ENCODE results near the gene MACROD2.
"Not testable (repeated sequence)": the region's sequence is repeated elsewhere in the genome, so short reads cannot be mapped to it uniquely, and the experiment has no call there.

Gene MACROD2

DNA sequence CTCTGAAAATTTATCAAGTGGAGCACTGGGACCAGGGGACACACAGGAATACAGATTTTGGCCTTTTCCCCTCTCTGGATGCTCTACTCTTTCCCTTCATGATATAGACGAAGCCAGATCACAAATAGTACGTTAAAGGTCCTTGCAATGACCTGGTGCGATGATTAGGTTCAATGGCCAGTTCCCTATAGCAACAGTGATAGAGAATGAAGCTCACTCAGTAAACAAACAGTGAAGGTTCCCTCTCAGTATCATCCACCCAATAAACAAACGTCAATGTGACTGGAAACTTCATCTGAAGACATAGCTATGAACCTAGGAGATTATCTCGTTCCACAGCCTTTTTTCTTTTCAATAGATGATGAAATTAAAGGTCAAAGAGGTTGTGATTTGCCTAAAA lies 1981.7 kb downstream of the MACROD2 start:
- no peak for DNase-seq

GRCh38 chr20:15977758-15978157 lies 1982.4 kb downstream of the MACROD2 start:
- DNase-seq: no peak

- DNase-seq: not testable (repeated sequence)
Measured at GRCh38 chr20:15985494-15986368, 1990.4 kb downstream of the MACROD2 start.

- DNase-seq: no peak
Measured at GRCh38 chr20:15986690-15987089, 1991.4 kb downstream of the MACROD2 start.

DNA sequence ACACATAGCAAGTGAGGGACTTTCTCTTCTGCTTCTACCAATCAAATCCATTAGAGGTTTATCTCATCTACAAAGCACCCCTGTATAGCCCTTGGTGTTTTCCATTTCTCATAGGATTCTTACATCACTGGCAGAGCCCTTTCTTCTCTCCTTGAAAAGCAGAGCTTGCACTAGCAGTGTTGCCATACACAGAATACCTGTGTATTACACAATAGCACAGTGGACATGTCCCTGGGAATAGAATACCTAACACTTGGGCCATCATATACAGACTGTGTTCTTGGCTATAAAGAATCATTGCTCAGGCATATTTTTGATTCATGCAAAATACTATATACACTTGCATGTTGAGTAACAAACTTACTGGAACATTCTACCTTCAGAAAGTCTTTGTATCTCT lies 1996.0 kb downstream of the MACROD2 start:
- DNase-seq: no peak

DNA sequence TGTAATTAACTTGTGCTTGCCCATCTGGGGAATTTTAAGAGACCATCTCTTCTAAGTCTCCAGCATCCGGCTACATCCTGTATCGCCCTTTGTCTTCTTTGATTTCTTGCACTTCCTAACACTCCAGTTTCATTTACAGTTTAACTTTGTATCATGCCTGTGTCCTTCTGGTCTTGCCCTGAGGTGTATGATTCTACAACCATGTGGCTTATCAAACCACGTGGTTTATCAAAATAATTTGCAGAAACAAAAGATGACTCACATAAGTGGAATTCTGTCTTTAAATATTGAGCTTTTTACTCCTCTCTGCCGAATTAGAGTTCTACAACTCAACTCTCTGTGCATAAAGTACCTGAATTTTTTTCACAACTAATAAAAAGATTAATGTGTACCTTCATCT lies 1997.2 kb downstream of the MACROD2 start:
- DNase-seq: no peak

DNA sequence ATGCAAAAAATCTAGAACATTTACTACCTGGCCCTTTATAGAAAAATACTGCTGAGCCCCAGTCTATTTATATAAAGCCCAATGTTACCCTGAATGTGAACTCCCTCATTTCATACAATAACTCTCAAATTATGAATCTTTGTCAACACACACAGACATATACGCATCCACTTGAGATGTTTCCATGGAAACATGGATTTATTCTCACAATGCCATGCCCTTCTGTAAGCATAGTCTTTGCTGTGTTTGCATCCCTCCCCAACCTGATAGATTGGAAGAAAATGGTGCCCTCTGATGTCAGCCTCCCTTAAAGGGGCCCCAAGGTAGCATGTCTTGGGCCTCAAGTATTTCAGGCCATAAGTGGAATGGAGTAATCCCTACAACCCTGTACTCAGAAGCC lies 2004.8 kb downstream of the MACROD2 start:
- DNase-seq: no peak

GRCh38 chr20:16001286-16001685 lies 2006.0 kb downstream of the MACROD2 start:
- no peak for DNase-seq

GRCh38 chr20:16003310-16003709 lies 2008.0 kb downstream of the MACROD2 start:
- no peak for DNase-seq

DNA sequence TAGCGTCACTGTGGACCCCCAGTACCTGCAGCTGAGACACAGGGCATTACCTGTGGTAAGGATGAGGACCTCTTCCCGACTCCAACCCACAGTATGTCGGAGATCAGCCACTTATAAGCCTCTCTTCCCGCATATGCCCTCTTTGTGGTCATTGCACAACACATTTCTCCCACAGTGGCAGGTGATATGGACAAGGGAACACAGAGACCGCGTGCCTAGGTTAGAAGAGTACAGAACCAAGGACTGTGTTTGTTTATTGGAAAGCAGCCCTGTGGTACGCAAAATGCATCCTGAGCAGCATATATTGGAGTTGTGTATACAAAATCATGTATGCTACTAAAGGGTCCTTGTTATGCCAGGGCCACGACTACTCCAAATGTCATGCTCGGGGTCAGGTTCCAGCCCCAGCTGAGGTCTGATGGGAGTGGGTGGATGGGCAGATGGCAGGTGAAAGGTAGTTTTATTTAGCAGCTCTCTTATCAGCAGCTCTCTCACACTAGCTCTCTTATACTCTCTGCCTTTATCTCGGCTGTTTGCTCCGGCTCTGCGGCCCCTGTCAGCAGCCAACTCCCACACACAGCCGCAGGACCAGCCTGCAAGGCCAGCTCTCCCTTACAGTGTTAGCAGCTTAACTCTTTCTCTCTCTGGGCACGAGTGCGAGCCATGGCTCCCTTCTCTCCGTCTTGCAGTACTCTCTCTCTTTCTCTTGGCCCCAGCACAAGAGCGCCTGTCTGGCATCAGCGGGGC lies 2009.0 kb downstream of the MACROD2 start:
- no peak for DNase-seq

- DNase-seq: no peak
Measured at GRCh38 chr20:16005021-16005914, 2010.0 kb downstream of the MACROD2 start.

GRCh38 chr20:16005915-16006493 lies 2010.7 kb downstream of the MACROD2 start:
- DNase-seq: no peak

- no peak for DNase-seq
Measured at GRCh38 chr20:16007164-16007563, 2011.8 kb downstream of the MACROD2 start.

GRCh38 chr20:16007962-16008361 lies 2012.6 kb downstream of the MACROD2 start:
- DNase-seq: no peak

GRCh38 chr20:16011056-16011455 lies 2015.7 kb downstream of the MACROD2 start:
- no peak for DNase-seq

DNA sequence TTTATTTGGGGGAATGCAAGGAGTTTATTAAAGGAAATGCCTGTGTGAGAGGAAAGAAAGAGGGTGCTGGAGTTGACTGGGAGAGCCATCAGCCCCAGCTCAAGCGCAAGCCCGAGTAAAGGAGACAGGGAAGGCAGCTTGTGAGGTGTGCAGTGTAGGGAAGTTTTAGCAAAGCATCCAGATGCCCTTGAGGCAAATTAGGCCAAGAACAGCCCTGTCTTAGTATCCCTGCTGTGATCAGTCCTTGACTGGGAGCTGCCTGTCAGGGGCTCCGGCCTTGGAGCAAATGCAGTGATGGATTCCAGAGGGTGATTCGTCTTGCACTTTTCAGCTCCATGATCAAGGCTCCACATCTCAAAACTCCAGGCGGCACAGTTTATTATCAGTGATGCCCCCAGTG lies 2016.2 kb downstream of the MACROD2 start:
- DNase-seq: no peak

DNA sequence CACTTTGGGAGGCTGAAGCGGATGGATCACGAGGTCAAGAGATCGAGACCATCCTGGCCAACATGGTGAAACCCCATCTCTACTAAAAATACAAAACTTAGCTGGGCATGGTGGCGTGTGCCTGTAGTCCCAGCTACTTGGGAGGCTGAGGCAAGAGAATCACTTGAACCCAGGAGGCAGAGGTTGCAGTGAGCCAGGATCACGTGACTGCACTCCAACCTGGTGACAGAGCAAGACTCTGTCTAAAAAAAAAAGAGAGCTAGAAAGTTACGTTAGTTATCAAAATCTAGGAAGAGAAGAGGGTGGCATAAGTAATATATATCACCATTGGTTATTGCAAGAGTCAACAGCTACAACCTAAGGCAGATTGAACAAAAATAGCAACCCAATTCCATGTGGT lies 2017.6 kb downstream of the MACROD2 start:
- DNase-seq: not testable (repeated sequence)

DNA sequence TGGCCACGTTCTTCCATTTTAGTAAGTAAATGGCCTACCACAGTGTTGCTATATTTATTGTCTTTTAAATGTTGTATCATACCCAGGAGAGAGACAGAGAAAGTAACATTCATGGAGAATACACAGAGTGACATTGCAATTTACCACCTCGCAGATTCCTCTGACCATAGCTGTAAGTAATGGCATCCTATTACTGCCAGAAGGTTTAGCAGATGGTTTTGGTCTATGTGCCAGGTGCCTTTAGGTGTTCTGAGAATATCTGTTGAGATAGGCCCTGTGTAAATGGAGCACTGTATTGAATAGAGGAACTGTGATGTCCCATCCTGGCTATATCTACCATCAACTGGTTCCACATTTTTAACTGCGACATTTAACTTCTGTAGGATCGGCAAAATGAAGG lies 2018.3 kb downstream of the MACROD2 start:
- no peak for DNase-seq

GRCh38 chr20:16014436-16014835 lies 2019.1 kb downstream of the MACROD2 start:
- DNase-seq: no peak

DNA sequence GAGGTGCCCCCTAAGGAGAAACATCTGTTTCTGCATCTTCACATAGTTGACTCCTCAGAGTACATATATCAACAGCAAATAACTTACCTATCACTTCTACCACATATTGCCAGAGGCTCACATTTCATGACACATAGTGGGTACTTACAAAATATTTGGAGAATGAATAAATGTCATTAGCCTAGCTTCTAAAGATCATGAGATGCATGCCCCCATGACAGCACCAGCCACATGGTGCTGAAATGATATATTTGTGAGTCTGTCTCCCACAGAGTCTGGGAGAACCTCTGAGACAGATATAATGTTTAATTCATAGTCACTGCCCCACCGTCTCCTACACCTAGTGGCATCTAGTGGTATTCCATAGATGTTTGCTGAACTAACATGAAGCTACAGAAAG lies 2022.3 kb downstream of the MACROD2 start:
- no peak for DNase-seq

- DNase-seq: no peak
Measured at GRCh38 chr20:16018881-16019280, 2023.6 kb downstream of the MACROD2 start.

DNA sequence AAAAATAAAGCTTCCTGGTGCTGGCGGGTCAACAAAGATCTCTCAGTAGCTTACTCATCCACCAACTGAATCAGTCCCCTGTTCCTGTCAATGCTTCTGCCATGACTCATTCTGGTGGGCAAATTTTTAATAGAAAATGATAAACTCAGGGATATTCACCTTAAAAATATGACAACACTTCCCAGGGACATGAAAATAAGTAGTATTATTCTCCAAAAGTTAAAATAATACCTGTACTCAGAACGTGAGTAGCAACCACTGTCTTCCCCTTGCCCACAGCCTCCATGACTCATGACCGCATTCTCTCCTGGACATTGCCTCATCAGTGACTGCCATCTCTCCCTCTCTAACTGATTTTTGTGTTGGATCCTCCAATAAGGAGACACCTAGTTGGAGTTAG lies 2025.7 kb downstream of the MACROD2 start:
- DNase-seq: no peak

DNA sequence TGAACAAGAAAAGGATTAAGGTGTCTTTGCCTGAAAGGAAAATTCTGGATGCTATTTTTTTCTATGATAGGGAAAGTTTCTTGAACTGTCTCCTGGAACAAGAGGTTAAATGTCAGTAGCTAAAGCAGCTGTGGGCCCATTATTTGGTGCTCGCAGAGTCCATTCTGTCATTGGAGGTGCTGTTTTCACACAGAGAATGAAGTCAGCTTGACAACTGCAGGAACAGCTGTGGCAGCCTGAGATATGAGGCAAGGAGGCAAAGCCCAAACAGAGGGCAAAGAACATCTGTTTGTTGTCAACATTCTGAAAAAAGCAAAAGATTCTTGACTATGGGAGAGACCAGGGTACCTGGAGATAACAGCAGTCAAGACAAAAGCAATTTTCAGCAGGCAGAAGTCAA lies 2029.8 kb downstream of the MACROD2 start:
- no peak for DNase-seq
